Measurements from ENCODE around the gene ELAC1. TPM values are rescaled to one million over a fixed set of nuclear protein-coding genes. Genes with fewer than 3 reads are reported as not detected.

ELAC1 gene
- total and polyA plus RNA-seq, 2 donors (not counting 1 experiment from before 2014, with no cell fraction given), result 7.3 to 8.2 TPM

GRCh38 chr18:50987261-50987660, 19.4 kb downstream of the ELAC1 start:
- Histone ChIP-seq H3K4me3 (replicated peaks in 1 of 4; ENCODE audit: control extremely low read depth in 1 of 4, insufficient read depth in 1 of 4, low read depth in 3 of 4, low read length in 4 of 4) (no peak overlapping the region), H3K4me1 (ENCODE audit: control insufficient read depth, extremely low read depth, insufficient read depth, low read length) (peaks cover 12% of the 10 kb centered on the region), H3K9me3 (ENCODE audit: control insufficient read depth, insufficient read depth, low read depth, low read length) (no peaks in the 10 kb centered on the region), H3K9ac (ENCODE audit: insufficient read depth, low read length) (no peak overlapping the region), H3K36me3 (ENCODE audit: control insufficient read depth, insufficient read depth, low read length) (no peaks in the 10 kb centered on the region), H2AFZ (ENCODE audit: low read length) (no peak overlapping the region), H4K20me1 (ENCODE audit: control insufficient read depth, extremely low read depth, insufficient read depth, low read length) (no peaks in the 10 kb centered on the region), H3K79me2 (ENCODE audit: control insufficient read depth, insufficient read depth, low read length) (no peaks in the 10 kb centered on the region), H3K27ac (ENCODE audit: insufficient read depth, low read length) (no peak overlapping the region), H3K4me2 (ENCODE audit: extremely low read depth, insufficient read depth, low read length) (peak overlapping the region; percentile 40), H3K27me3 (ENCODE audit: control insufficient read depth, insufficient read depth, low read length) (no peaks in the 10 kb centered on the region)
- TF ChIP-seq EZH2 (IDR thresholded peaks at IDR 0.05; ENCODE audit: low read length, missing control alignments), result no peak
- peak in 1 of 2 donors; percentile 6 for DNase-seq (ENCODE audit: low read depth in 2 of 2)

- DNase-seq (ENCODE audit: low read depth in 2 of 2), result no peak
- H3K4me3 ChIP-seq (replicated peaks in 1 of 4; ENCODE audit: control extremely low read depth in 1 of 4, insufficient read depth in 1 of 4, low read depth in 3 of 4, low read length in 4 of 4), result no peak overlapping the region
- H3K27ac ChIP-seq (ENCODE audit: insufficient read depth, low read length), result no peak overlapping the region
- no peak overlapping the region for H2AFZ ChIP-seq (ENCODE audit: low read length)
- no peak overlapping the region for H3K4me2 ChIP-seq (ENCODE audit: extremely low read depth, insufficient read depth, low read length)
- no peaks in the 10 kb centered on the region for H3K79me2 ChIP-seq (ENCODE audit: control insufficient read depth, insufficient read depth, low read length)
- TF ChIP-seq, protein P1, sequence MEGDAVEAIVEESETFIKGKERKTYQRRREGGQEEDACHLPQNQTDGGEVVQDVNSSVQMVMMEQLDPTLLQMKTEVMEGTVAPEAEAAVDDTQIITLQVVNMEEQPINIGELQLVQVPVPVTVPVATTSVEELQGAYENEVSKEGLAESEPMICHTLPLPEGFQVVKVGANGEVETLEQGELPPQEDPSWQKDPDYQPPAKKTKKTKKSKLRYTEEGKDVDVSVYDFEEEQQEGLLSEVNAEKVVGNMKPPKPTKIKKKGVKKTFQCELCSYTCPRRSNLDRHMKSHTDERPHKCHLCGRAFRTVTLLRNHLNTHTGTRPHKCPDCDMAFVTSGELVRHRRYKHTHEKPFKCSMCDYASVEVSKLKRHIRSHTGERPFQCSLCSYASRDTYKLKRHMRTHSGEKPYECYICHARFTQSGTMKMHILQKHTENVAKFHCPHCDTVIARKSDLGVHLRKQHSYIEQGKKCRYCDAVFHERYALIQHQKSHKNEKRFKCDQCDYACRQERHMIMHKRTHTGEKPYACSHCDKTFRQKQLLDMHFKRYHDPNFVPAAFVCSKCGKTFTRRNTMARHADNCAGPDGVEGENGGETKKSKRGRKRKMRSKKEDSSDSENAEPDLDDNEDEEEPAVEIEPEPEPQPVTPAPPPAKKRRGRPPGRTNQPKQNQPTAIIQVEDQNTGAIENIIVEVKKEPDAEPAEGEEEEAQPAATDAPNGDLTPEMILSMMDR (conservative IDR thresholded peaks at IDR 0.05 in 1 of 2, IDR thresholded peaks at IDR 0.05 in 1 of 2; ENCODE audit: low read depth in 1 of 2, low read length in 2 of 2), result no peak
- no peak for TF ChIP-seq EZH2 (IDR thresholded peaks at IDR 0.05; ENCODE audit: low read length, missing control alignments)
- peaks cover 12% of the 10 kb centered on the region for H3K4me1 ChIP-seq (ENCODE audit: control insufficient read depth, extremely low read depth, insufficient read depth, low read length)
- no peaks in the 10 kb centered on the region for H4K20me1 ChIP-seq (ENCODE audit: control insufficient read depth, extremely low read depth, insufficient read depth, low read length)
- H3K9ac ChIP-seq (ENCODE audit: insufficient read depth, low read length), result no peak overlapping the region
- H3K27me3 ChIP-seq (ENCODE audit: control insufficient read depth, insufficient read depth, low read length), result no peaks in the 10 kb centered on the region
- H3K36me3 ChIP-seq (ENCODE audit: control insufficient read depth, insufficient read depth, low read length), result no peaks in the 10 kb centered on the region
- no peaks in the 10 kb centered on the region for H3K9me3 ChIP-seq (ENCODE audit: control insufficient read depth, insufficient read depth, low read depth, low read length)
Measured at GRCh38 chr18:50989711-50990110, 21.9 kb downstream of the ELAC1 start.

GRCh38 chr18:50992351-50992762, 24.5 kb downstream of the ELAC1 start:
- Histone ChIP-seq H4K20me1 (ENCODE audit: control insufficient read depth, extremely low read depth, insufficient read depth, low read length) (no peaks in the 10 kb centered on the region), H3K36me3 (ENCODE audit: control insufficient read depth, insufficient read depth, low read length) (no peaks in the 10 kb centered on the region), H2AFZ (ENCODE audit: low read length) (no peak overlapping the region), H3K4me2 (ENCODE audit: extremely low read depth, insufficient read depth, low read length) (no peak overlapping the region), H3K27me3 (ENCODE audit: control insufficient read depth, insufficient read depth, low read length) (no peaks in the 10 kb centered on the region), H3K79me2 (ENCODE audit: control insufficient read depth, insufficient read depth, low read length) (no peaks in the 10 kb centered on the region), H3K4me3 (replicated peaks in 1 of 4; ENCODE audit: control extremely low read depth in 1 of 4, insufficient read depth in 1 of 4, low read depth in 3 of 4, low read length in 4 of 4) (no peak overlapping the region), H3K9me3 (ENCODE audit: control insufficient read depth, insufficient read depth, low read depth, low read length) (no peaks in the 10 kb centered on the region), H3K9ac (ENCODE audit: insufficient read depth, low read length) (no peak overlapping the region), H3K4me1 (ENCODE audit: control insufficient read depth, extremely low read depth, insufficient read depth, low read length) (peaks cover 2% of the 10 kb centered on the region), H3K27ac (ENCODE audit: insufficient read depth, low read length) (no peak overlapping the region)
- no peak for DNase-seq (ENCODE audit: low read depth in 2 of 2)
- no peak for TF ChIP-seq EZH2 (IDR thresholded peaks at IDR 0.05; ENCODE audit: low read length, missing control alignments)
- TF ChIP-seq, protein P1 (conservative IDR thresholded peaks at IDR 0.05 in 1 of 2, IDR thresholded peaks at IDR 0.05 in 1 of 2; ENCODE audit: low read depth in 1 of 2, low read length in 2 of 2), result no peak

Data from fibroblast of lung (primary cell).